ENCODE measurements around the gene NUP210L.

The NUP210L gene

DNA sequence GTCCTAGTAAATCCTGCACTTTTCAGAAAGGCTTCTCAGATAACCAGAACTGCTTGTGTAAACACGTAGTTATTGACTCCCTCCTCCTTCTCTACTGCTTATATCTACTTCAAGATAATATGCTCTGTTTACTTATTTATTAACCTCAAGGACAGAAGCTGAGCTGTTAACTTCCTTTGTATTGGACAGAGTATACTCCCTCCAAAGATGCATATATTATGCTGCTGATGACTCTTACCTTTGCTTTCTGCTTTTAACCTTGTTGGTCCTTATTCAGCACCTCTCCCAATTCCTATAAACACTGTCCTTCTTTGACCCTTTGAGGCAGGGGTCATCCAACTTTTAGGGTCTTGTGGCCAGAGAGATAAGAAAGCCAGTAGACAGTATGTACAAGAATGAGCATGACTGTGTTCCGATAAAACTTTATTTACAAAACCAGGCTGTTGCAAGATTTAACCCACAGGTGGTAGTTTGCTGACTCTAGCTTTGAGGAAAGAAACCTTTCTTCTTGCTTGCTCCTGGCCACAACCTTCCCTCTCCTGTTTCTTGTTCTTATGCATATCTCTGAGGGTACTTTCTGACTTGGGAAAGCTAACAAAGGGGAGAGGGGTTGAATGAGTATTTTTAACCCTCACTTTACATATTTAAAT, 32.1 kb upstream of the NUP210L start:
- TF ChIP-seq, protein P1, sequence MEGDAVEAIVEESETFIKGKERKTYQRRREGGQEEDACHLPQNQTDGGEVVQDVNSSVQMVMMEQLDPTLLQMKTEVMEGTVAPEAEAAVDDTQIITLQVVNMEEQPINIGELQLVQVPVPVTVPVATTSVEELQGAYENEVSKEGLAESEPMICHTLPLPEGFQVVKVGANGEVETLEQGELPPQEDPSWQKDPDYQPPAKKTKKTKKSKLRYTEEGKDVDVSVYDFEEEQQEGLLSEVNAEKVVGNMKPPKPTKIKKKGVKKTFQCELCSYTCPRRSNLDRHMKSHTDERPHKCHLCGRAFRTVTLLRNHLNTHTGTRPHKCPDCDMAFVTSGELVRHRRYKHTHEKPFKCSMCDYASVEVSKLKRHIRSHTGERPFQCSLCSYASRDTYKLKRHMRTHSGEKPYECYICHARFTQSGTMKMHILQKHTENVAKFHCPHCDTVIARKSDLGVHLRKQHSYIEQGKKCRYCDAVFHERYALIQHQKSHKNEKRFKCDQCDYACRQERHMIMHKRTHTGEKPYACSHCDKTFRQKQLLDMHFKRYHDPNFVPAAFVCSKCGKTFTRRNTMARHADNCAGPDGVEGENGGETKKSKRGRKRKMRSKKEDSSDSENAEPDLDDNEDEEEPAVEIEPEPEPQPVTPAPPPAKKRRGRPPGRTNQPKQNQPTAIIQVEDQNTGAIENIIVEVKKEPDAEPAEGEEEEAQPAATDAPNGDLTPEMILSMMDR (IDR thresholded peaks at IDR 0.05; ENCODE audit: low read depth, low read length) = no peak
- DNase-seq (ENCODE audit: extremely low read depth, low read depth) = no peak

DNA sequence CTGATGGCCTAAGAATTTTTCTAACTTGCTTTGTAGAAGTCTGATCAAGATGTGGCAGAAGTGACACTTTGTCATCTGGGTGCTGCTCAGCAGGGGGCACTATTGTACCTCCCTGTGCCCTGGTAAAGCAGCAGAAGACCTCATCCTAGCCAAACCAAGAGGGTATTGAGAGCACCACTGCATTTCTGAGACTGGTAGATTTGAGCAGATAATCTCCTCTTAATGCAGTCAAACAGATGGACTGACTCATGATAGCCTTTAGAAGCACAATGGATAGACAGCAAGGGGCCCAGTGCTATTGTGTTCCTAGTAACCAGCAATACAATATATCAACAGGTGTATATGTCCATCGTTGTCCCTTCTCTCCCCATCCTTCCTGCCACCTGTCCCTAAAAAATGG, 31.3 kb upstream of the NUP210L start:
- TF ChIP-seq, protein P1 (IDR thresholded peaks at IDR 0.05; ENCODE audit: low read depth, low read length) = peak; percentile 28
- no peak for DNase-seq (ENCODE audit: extremely low read depth, low read depth)

DNA sequence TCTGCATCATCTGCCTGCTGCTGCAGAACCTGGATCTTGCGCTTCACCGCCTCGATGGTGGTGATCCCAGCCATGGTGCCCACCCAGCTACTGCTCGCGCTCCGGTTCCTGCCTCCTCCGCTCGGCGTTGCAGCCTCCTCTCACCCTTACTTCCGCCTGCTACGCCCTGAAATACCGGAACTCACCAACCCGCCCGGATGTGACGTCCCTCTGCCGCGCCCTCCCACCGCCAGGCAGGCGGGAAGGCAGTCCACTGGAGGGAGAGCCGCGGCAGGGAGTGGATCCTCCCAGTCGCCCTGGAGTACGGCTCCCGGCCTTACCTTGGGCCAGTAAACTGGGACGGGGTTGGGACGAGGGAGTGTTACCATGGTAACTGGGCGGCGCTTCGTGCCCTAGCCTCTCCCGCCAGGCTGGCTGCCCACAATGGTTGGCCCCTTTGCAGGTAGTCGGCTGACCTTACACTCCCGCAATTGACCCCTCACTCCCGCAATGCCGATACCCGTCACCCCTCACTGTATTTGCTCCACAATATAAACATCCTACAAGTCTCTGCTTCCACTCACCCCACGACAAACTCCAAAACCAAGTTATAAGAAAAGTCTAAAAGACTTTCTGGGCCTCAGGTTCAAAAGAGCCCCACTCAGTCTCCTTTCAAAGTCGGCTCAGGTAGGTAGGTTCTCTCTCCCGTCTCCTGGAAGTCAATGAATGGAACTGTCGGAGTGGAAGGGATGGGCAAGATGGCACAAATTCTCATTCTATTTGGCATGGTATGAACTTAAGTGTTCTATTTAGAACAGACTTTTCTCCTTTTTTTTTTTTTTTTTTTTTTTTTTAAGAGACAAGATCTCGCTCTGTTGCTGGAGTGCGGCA, 28.4 kb upstream of the NUP210L start:
- peak; percentile 78 for DNase-seq (ENCODE audit: extremely low read depth, low read depth)
- TF ChIP-seq, protein P1 (IDR thresholded peaks at IDR 0.05; ENCODE audit: low read depth, low read length) = no peak

DNA sequence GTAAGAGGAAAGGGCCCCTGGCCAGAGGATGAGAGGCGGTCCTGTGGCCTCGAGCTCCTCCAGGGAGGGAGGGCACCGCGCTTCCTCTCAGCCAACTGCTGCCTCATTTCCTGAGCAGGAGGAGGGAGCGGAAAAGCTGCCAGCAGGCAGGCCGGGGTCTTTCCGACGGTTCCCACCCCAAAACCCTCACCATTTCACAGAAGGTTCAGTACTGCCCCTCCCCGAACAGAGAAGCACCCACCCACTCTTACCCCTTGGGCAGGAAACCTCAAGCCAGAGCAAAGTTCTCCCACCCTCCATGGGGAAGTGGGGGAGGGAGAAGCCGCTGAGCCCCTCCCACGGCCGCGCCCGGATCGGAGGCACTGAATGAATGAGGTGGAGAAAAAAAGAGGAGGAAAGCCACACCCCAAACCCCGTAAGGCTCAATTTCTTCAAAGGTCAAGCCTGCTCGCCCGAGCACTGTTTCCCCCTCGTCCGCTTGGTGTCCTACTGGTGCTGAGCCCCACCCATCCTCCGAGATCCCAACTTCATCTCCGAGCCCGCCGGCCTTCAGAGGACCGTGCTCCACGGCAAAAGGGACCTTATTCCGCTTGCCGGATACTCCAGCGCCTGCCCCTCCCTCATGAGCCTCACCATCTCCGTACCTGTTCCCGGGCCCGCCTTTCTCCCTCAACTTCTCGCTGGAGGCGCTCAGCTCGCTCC, 27.6 kb upstream of the NUP210L start:
- TF ChIP-seq, protein P1 (IDR thresholded peaks at IDR 0.05; ENCODE audit: low read depth, low read length) = no peak; the same call in 1 of the 2 replicates
- DNase-seq (ENCODE audit: extremely low read depth, low read depth) = no peak

DNA sequence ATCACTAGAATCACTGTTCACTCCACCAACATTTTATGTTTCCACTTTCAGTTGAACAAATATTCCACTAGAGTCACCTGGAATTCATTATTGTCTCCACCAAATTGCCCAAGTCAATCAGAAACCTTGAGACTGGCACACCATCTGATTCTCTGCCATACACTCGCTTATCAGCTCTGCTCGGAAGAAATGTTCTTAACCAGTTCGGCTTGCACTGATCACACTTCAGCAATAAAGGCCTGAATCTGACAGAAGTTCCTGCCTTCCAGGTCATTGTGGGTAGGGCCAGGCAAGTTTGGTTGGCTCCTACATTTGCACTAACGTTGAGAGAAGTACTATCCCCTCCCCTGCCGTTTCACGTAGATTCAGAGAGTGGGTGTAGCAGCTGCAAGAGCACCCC, 27.1 kb upstream of the NUP210L start:
- no peak for DNase-seq (ENCODE audit: extremely low read depth, low read depth)
- TF ChIP-seq, protein P1 (IDR thresholded peaks at IDR 0.05; ENCODE audit: low read depth, low read length) = no peak

DNA sequence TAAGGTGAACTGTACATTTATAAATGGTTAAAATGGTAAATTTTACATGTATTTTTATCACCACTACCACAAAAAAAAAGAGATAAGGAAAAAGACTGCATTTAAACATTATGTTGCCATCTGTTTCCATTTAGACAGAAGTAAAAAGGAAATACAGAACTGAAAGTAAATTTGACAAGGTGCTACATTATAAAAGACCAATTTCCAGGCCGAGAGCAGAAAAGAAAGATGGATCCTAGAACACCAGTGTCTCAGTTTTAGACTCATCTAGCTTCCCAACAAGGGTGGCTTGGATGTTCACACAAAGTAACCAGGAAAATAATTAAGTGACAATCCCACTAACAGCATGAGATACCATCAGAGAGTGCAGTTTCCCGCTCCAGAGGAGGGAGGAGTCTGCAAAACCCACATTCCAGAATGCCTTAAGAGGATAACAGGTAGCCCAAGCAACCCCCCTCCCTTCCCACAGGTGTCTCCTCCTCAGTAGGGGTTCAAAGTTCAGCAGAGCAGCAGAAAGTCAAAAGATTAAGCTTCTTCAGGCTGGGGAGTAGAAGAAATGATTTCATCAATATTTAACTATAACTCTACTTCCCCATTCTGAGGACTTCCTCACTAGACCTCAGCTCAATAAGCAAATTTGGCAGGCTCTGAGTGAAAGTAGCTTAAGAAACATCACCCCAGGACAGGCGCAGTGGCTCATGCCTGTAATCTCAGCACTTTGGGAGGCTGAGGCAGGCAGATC, 25.2 kb upstream of the NUP210L start:
- TF ChIP-seq, protein P1 (IDR thresholded peaks at IDR 0.05; ENCODE audit: low read depth, low read length) = no peak
- DNase-seq (ENCODE audit: extremely low read depth, low read depth) = no peak

All from AG09319 (cell line).